ENCODE data around the gene C12orf42.

Gene C12orf42

DNA sequence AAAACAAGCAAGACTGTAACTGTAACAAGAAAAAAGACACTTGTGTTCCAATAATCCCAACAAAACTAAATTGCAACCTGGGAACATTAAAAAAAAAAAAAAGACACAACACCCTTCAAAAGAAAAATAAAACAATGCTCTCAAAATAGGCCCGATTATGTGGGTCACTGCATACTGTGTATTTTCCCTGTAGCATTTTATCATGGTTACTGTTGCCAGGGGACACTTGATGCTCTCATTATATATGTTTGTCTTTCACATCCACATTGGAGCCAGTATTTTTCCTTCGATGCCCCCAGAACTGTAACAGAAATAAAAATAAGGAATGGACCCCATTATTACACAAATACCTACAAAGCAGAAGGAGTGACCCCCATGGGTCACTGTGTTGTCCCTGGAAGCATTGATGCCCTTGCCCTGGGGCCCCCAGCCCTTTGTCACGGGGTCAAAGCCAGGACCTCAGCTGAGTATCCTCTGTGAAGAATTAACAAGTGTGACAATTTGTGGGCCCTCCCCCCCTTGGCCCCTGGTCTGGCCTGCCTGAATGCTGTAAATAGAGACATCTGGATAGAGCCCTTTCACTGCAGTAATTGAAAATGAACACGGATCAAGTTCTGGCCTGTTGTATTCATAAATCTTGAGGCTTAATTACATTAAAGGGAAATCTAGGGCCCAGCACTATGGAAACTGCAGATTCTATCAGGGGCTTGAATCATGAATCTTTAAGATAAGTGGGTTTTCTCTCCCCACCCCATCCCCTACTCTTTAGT, 72.8 kb downstream of the C12orf42 start:
- no peak for DNase-seq

DNA sequence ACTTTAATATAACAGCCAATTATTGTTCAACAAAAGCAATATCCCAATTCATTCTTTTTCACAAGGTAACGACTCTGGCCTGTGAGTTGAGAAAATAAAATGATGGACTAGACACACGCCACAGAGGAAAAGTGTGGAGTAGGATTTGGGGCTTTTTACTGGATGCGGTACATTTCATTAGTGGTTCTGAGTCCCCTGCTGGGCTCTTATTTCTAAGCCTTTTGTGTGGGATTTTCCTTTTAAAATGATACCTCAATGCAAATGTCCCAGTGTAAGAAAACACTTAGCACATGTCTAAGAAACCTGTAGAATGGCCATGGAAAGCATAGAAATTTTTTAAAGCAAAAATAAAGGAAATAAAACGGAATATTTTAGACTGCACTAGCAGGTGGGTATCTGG, 73.4 kb downstream of the C12orf42 start:
- no peak for DNase-seq

DNA sequence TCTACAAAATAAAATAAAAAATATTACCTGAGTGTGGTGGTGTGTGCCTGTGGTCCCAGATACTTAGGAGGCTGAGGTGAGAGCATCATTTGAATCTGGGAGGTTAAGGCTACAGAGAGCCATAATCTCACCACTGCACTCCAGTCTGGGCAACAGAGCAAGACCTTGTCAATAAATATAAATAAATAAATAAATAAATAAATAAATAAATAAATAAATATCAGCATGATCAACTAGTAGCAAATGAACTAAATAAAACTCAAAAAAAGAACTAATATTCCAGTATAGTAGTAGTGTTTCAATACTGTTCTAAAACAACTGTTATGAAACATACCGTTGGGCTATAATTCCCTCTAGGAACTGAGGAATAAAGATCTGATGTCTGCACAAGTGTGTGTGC, 74.4 kb downstream of the C12orf42 start:
- no peak for DNase-seq

DNA sequence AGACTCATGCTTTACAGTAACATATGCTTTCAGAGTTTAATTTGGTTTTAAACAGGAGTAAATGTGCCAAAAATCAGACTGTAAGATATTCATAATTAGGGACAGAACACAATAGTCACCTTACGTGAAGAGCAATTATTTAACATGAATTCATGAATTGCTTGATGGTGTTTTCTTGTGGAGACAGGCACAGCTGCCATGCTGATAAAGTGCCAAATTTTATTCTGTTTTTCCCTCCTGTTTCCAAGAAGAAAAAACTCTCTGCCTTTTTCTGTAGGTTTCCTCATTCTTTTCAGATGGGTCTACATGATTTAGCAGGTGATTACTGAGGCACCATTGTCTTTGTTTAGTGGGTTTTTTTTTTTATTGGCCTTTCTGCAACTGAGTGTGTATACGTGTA, 80.1 kb downstream of the C12orf42 start:
- no peak for DNase-seq

DNA sequence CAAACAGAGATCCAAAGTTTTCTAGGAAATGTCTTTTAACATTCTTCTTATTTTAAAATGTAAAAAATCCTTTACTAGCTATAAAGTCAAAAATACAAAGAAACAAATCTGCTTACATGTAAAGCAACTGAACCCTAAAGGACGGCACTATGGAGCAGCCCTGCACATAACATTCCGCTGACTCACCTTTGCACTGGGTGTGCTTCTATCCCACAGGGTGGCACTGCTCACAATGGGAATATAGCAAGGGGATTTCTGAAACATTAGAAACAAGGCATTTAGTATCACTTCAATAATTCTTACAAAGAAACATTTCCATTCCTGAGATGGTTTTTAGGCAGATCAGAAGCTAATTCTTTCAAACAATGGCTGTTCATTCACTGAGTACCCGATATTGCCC, 94.3 kb downstream of the C12orf42 start:
- DNase-seq: no peak

DNA sequence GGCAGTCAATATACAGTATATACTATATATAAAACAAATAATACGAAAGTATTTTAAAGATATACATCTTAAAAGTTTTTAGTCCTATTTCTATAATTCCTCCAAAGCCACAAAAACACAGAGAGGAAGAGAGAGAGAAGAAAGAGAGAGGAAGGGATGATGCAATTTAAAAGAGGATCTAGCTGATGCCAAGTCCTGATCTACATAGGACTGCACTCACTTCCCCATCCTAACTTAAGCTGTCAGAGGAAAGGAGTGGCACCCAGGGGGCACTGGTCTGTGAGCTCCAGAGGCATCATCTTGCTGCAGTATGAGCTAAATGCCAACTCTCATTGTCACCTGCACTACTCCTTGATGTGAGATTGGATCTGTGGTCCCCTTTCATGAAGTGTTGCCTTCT, 95.8 kb downstream of the C12orf42 start:
- no peak for DNase-seq

DNA sequence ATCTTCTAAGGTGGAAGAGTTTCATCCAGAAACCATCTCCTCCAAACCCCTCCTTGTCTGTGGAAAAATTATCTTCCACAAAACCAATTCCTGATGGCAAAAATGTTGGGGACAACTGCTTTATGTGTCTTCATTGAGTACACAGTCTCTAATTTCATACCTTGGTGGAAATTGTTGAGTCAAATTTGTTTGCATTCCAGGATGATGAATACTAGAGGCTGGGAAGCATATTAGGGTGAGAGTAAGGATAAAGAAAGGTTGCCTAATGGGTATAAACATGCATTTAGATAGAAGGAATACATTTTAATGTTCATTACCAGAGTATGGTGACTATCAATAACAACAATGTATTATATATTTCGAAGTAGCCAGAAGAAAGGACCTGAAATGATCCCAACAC, 98.2 kb downstream of the C12orf42 start:
- DNase-seq: no peak

DNA sequence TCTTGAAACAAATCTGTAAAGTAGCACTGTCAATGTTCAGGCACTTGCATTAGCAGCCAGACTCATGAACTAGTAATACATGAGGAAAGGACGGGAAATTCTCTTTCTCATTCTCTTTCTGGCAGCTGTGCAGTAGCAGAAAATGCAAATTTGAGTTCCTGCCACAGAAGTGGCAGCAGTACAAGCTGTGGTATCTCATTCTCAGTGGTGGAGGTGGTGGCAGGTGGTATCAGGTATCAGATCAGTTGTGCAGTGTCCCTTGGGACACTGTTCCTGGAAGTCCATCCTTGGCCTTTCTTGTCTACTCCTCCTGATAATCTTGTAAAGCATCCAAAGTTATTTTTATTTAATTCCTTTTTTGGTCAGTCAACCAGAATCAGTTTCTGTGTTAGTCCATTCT, 103.0 kb downstream of the C12orf42 start:
- DNase-seq: no peak

DNA sequence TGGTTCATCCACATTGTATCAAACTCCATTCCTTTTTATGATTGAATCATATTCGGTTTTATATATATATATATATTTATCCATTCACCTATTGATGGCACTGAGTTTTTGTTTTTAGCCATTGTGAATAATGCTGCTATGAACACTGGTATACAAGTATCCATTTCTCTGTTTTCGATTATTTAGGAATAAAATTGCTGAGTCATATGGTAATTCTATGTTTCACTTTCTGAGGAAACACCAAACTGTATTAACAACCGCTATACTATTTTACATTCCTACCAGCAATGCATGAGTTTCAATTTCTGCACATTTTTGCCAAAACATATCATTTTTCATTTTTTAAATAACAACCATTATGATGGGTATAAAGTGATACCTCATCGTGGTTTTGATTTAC, 104.7 kb downstream of the C12orf42 start:
- DNase-seq: no peak

DNA sequence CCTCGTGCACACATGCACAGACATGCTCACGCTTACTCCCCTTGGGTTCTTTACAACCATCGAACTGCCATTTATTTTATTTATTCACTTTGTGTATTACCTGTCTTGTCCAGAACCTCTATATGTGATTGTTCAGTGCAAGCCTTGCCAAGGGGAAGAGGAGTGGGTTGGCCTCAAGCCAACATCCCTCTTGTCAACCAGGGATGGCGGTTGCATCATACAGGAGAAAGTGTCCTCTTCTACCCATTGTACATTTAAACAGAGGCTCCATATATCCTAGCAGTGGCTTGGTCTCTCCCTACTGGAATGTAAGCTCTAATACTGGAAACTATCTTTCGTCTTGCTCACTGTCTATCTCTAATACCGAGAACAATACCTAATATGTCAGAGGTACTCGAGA, 108.4 kb downstream of the C12orf42 start:
- no peak for DNase-seq

DNA sequence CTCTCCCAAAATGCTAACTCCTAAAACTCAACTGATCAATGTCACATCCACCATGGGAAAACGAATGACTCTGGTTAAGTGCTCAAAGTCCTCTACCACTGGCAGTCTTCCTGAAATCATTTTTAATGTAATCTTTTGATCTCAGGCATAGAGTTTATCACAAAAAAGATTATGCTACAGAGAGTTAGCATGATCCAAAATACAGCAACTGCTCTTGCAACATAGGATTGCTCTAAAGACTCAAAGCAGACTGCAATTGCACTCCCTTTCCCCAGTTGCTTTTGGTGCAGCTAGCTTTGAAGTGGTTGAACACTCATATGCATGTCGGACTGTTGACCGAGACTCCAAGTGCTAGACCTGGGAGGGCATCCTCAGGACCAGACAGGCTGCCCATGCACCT, 109.3 kb downstream of the C12orf42 start:
- DNase-seq: no peak

DNA sequence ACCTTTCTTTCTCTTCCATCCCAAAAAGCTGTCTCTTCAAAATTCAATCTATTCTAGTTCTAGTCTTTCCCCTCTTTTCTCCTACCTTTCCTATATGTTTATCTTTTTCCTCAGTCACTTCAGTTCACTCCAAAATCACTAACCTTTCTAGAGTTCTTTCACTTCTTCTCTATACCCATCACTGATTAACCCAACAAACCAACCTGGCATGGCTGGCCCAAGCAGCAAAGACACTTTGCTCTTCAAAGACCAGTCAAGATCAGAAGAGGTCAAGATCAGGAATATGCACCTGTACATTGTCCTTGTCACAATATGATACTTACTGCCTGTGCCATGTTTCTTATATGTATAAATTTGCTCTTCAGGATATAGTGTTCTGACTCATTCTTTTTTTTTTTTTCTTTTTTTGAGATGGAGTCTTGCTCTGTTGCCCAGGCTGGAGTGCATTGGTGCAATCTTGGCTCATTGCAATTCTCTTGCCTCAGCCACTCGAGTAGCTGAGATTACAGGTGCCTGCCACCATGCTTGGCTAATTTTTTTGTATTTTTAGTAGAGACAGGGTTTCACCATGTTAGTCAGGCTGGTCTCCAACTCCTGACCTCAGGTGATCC, 112.9 kb downstream of the C12orf42 start:
- no peak for DNase-seq

DNA sequence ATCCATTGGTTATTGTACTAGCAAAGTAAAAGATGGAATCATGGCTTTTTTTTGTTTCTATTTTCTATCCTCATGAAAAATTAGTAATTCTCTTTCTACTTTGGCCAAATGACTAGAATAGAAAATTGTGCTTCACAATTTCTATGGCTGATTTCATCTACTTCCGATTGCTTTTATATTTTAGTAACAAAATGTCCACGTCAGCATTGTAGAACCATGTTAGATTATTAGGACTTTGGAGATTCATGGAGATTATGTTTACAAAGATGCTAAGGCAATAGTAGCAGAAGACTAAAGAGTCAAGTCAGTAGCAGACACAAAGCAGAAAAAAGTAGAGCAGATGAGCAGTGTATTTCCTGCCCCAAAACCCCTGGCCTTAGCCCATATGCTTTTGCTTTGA, 113.6 kb downstream of the C12orf42 start:
- DNase-seq: no peak

DNA sequence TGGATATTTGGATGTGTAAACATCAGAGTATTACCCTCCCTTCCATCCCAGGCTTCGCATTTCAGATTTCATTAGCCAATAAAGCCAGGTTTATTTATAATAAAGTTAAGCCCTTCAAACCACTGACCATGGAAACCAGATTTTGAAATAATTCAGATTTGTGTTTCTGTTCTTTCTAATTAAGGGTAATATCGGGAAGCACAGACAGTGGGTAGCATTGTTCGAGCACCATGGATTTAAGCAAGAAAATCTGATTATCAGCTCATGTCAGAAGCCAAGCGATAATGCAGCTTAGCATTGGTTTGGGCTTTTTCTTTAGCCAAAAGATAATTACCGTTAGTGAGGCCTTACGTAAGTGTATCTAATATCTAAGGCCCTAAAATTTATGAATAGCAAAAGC, 116.1 kb downstream of the C12orf42 start:
- no peak for DNase-seq

DNA sequence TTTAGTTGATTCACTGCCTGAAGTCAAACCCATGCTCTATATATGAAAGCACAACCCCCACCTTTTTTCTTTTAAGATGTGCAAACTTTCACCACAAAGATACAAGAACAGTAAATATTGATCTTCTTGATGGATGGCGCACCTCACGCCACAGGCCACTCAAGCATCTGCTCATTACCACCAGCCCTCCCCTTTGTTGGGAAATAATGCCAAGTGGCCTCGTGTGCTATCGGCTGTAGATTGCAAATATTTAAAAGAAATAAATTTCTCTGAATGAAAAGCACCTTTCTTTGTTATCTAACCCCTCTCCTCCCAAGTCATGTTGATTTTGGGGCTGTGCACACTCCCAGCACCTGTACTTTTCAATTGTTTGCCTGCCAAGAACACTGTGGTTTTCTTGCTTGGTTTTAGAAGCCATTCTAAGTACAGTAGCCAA, 122.7 kb downstream of the C12orf42 start:
- DNase-seq: no peak

DNA sequence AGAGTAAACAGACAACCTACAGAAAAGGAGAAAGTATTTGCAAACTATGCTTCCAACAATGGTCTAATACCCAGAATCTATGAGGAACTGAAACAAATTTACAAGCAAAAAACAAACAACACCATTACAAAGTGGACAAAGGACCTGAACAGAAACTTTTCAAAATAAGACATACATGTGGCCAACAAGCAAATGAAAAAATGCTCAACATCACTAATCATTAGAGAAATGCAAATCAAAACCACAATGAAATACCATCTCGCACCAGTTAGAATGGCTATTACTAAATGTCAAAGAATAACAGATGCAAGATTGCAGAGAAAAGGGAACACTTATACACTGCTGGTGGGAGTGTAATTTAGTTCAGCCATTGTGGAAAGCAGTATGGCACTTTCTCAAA, 125.8 kb downstream of the C12orf42 start:
- no peak for DNase-seq

DNA sequence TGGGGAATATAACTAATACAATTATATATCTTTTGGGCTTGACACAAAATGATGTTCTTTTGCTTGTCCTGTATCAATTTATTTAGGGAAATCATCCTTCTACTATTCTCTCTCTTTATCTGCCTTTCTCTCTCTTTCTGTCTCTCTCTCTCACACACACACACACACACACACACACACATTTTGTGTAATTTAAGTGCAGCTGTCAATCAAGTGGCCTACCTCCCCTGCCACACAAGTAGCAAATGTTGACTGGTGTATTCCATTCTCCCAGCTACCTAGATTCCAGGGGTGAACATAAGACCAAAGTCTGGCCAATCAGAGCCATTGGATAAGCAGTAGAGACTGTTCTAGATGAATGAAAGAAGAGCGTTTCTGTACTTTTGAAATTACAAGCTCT, 127.6 kb downstream of the C12orf42 start:
- no peak for DNase-seq

DNA sequence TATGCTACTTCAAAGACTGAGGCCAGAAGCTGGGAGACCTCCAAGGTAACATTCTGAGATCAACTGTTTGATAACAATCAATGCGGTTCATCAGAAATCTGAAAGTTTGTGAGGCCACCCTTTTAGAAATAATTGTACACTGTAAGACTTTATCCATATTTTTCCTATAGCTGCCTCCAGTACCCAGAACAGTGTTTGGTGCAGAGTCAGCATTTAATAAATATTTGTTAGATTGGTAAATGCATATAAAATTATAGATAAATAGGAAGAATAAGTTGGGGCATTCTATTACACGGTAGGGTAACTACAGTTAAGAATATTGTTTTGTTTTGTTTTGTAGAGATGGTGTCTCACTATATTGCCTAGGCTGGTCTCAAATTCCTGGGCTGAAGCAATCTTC, 141.4 kb downstream of the C12orf42 start:
- DNase-seq: no peak

DNA sequence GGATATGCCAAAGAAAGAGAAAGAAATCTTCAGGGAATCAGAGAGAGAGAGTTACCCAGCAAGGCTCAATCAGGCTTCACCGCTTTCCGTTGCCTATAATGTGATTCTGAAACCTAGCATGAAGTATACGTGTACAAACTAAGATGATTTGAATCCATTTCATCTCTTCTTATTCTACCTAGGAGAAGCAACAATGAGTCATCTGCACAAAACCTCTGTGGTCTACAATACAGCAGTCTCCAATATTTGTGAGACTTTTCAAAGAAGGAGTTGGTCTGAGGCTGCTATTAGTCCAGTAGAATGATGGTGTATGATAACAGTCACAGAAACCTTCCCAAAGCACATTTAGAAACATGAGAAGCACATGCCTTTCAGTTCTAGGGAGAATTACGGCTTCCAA, 141.9 kb downstream of the C12orf42 start:
- no peak for DNase-seq

DNA sequence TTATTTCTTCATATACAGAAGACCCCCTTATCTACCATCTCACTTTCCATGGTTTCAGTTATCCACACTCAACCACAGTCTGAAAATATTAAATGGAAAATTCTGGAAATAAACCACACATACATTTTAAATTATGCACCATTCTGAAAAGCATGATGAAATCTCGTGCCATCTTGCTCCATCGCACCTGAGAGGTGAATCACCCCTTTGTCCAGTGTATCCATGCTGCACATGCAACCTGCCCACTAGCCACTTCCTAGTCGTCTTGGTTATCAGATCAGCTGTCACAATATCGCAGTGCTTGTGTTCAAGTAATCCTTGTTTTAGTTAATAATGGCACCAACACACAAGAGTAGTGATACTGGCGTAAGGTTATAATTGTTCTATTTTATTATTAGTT, 145.7 kb downstream of the C12orf42 start:
- DNase-seq: no peak

DNA sequence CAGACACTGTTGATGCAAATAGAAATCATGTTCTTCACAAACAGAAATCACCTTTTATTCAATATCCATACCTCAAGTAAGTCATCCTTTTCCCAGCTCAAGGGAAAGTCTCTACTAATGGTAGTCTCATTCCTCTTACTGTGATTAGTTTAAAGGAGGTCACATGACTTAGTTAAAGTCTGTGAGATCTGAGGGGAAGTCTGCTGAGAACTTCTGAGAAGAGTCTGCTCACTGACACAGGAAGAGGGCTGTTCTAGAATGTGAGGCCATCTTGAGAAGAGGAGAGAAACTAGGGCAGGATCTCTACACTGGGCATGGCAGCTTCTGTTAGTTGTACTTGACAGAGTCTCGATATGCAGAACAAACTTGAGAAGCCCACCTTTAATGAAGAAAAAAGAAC, 146.8 kb downstream of the C12orf42 start:
- DNase-seq: no peak

DNA sequence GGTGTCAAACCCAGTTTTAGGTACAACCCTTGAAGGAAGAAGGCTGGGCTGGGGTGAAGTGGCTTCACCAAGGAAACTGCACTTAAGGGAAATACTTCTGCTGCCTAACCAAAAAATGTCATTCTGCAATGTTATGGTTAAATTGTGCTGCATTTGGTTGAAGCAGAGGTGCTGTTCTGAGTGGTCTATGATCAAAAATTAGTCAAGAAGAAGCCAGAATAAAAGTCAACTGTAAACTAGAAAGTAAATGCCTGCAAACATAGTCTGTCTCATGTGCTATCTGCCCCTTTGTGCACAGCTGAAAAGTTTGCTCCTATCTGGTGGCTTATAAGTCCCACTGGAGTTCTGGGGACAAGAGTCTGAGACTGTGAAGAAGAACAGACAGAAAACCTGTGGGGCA, 158.8 kb downstream of the C12orf42 start:
- no peak for DNase-seq

DNA sequence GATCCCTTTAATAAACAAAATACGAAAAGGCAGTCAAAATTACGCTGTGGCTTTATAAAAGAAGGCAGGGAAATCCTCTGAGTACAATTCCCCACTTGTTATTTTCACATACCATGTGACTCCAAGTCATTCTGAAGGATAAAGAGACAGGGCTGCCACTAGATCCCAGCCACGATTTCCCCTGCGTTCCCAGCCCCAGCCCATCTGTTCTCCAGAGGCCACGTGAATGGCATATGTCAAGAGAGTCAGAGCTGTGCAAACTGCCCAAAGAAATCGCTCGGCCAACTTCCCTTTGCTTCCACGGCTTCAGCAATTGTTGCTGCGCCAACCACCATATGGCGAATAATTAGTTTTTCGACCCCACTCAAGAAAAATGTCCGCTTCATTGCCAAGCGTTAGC, 161.3 kb downstream of the C12orf42 start:
- DNase-seq: no peak

DNA sequence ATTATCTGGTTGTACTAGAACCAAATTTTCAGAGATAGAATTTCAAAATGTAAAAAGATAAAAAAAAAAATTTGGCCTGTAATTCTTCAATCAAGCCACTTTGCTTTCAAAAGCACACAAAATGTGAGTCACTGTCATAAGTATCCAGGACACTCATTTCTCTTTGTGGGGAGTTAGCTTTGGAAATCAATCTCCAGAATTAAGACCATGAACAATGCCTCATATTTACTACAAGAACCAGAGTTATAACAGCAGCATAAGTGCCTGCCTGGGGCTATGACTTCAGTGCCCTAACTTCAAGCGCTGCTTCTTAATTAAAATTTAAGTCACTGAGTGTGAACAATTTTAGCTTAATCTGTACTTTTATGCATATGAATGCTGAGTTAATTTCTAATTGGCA, 162.1 kb downstream of the C12orf42 start:
- DNase-seq: no peak

DNA sequence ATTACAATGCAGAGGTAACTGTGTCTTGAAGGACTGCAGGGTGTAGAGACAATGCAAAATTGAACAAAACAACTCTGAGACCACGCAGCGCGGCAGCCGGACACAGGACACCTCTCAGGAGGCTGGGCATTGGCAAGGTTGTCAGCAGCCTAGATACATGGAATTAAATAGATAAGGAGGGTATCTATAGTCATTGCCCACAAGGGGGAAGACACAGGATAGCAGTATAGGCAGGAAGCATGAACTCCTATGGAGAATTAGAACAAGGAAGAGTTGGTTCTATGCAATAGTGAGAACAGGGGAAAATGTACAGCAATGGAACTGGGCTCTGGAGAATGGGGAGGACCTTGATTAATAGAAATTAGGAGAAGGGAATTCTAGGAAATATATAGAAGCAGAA, 164.1 kb downstream of the C12orf42 start:
- DNase-seq: no peak

Data from activated effector memory CD4-positive, alpha-beta T cell treated with Interleukin-2 at 50 U/mL for 16 hours (primary cell).